HEK293 (cell line): Measurements from ENCODE around the gene ZFP1.

Experiments used
- CTCF ChIA-PET: fragments of 350-600 bp; formaldehyde crosslinking; extraction: SDS; loops from one replicate; lab custom pipeline; 2021; ENCODE audit warnings: antibody characterized with exemption; lab: Yijun Ruan, JAX
- POLR2A ChIA-PET: fragments of 300-600 bp; formaldehyde crosslinking; extraction: SDS; loops from one replicate; lab custom pipeline; 2020; ENCODE audit warnings: antibody characterized with exemption, inconsistent platforms; lab: Yijun Ruan, JAX
- H3K27ac ChIP-seq: fragments of 200-500 bp; sonication (Bioruptor generic); 2 replicates; pipeline ENCODE4 v1.5.1; 2014; ENCODE audit warnings: low read depth, low read length, control low read depth, inconsistent platforms; ENCODE audit errors: extremely low read depth
- H3K36me3 ChIP-seq, 2 experiments: fragments of 200-500 bp in 1 of 2; sonication (Bioruptor generic) in 1 of 2; 1 replicate in 1 of 2; 2 replicates in 1 of 2; pipeline ENCODE4 v1.5.1; 2014 to 2017; ENCODE audit warnings: inconsistent platforms in 2 of 2, low read length in 2 of 2; ENCODE audit not compliant: control insufficient read depth in 2 of 2, insufficient read depth in 1 of 2
- H3K4me1 ChIP-seq: fragments of 200-500 bp; sonication (Bioruptor generic); 2 replicates; pipeline ENCODE4 v1.5.1; 2014; ENCODE audit warnings: mild to moderate bottlenecking, low read length, inconsistent platforms; ENCODE audit not compliant: control insufficient read depth, insufficient read depth
- H3K4me3 ChIP-seq: 2 replicates; pipeline ENCODE4 v1.5.1; 2011; ENCODE audit warnings: low read depth, mild to moderate bottlenecking, control low read depth, low read length, moderate library complexity
- H3K9me3 ChIP-seq: fragments of 200-500 bp; sonication (Bioruptor generic); 2 replicates; pipeline ENCODE4 v1.5.1; 2014; ENCODE audit warnings: low read depth, low read length, inconsistent platforms; ENCODE audit not compliant: control insufficient read depth, insufficient read depth
- KLF7 ChIP-seq: fragments of 450-650 bp; formaldehyde crosslinking; IDR thresholded peaks from 2 replicates; pipeline ENCODE4 v1.5.1; 2016; ENCODE audit warnings: missing biosample characterization, missing genetic modification characterization, borderline replicate concordance
- REPIN1 ChIP-seq: fragments of 450-650 bp; formaldehyde crosslinking; IDR thresholded peaks from 2 replicates; pipeline ENCODE4 v1.5.1; 2017; ENCODE audit warnings: missing biosample characterization, missing genetic modification characterization, low read depth
- SCRT2 ChIP-seq: fragments of 450-650 bp; formaldehyde crosslinking; IDR thresholded peaks from 2 replicates; pipeline ENCODE4 v1.5.1; 2016; ENCODE audit warnings: missing biosample characterization, missing genetic modification characterization
- SP7 ChIP-seq: fragments of 450-650 bp; formaldehyde crosslinking; IDR thresholded peaks from 2 replicates; pipeline ENCODE4 v1.5.1; 2016; ENCODE audit warnings: missing biosample characterization, missing genetic modification characterization
- ZNF548 ChIP-seq: fragments of 450-650 bp; formaldehyde crosslinking; IDR thresholded peaks from 2 replicates; pipeline ENCODE4 v1.5.1; 2016; ENCODE audit warnings: missing biosample characterization, missing genetic modification characterization
- ZNF624 ChIP-seq: fragments of 450-650 bp; formaldehyde crosslinking; IDR thresholded peaks from 2 replicates; pipeline ENCODE4 v1.5.1; 2017; ENCODE audit warnings: missing biosample characterization, missing genetic modification characterization
- ZSCAN30 ChIP-seq: fragments of 450-650 bp; IDR thresholded peaks from 2 replicates; pipeline ENCODE4 v1.5.1; 2018; ENCODE audit warnings: missing biosample characterization, mild to moderate bottlenecking, missing genetic modification characterization, moderate library complexity
- TF ChIP-seq, protein P1 (sequence below): fragments of 450-650 bp; formaldehyde crosslinking; IDR thresholded peaks from 2 replicates; pipeline ENCODE4 v1.5.1; 2016; ENCODE audit warnings: missing biosample characterization, missing genetic modification characterization
- TF ChIP-seq, protein P2 (sequence below): fragments of 450-650 bp; formaldehyde crosslinking; IDR thresholded peaks from 2 replicates; pipeline ENCODE4 v1.5.1; 2016; ENCODE audit warnings: missing biosample characterization, missing genetic modification characterization
- TF ChIP-seq, protein P3 (sequence below): fragments of 450-650 bp; formaldehyde crosslinking; IDR thresholded peaks from 2 replicates; pipeline ENCODE4 v1.5.1; 2016; ENCODE audit warnings: missing biosample characterization, missing genetic modification characterization
- TF ChIP-seq, protein P4 (sequence below): fragments of 450-650 bp; formaldehyde crosslinking; conservative IDR thresholded peaks from 2 replicates; pipeline ENCODE4 v1.5.1; 2016; ENCODE audit warnings: low read depth, missing biosample characterization, missing genetic modification characterization

Gene ZFP1

DNA sequence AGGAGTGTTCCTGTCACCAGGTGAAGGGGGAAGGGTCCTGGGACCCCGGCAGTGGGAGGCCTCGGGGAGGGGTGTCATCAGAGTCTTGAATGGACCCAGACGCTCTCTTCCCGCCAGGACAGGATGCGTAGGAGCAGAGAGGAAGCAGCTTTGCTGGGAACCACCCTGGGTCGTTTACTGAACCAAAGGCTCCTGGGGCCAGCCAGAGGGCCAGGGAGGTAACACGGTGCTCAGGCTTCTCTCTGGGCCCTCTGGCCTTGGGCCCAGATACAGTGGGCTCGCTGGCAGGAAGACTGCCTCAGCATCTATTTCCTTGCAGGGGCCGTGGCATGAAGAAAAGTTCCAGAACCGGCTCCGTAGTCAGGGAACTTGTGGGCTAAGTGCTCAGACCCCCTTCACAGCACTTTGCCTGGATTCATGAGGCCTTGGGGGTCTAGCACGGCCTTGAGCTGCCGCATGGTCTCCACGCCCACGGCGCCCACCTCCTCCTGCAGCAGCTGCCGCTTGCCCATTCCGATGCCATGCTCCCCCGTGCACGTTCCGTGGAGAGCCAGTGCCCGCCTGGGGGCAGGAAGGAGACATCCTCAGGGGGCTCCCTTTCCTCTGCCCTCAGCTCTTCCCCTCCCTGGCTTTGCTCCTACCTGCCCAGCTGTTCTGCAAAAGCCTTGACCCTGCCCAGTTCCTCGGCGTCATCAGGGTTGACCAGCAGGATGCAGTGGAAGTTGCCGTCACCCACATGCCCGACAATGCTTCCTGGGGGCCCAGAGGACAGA is 36.2 kb upstream of the ZFP1 start (continued):
- TF ChIP-seq, protein P1, sequence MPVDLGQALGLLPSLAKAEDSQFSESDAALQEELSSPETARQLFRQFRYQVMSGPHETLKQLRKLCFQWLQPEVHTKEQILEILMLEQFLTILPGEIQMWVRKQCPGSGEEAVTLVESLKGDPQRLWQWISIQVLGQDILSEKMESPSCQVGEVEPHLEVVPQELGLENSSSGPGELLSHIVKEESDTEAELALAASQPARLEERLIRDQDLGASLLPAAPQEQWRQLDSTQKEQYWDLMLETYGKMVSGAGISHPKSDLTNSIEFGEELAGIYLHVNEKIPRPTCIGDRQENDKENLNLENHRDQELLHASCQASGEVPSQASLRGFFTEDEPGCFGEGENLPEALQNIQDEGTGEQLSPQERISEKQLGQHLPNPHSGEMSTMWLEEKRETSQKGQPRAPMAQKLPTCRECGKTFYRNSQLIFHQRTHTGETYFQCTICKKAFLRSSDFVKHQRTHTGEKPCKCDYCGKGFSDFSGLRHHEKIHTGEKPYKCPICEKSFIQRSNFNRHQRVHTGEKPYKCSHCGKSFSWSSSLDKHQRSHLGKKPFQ (tag by site-specific recombination) = no peak
- no peak for TF ChIP-seq ZNF548 (tag by site-specific recombination)
- no peak for TF ChIP-seq REPIN1 (tag by site-specific recombination)

DNA sequence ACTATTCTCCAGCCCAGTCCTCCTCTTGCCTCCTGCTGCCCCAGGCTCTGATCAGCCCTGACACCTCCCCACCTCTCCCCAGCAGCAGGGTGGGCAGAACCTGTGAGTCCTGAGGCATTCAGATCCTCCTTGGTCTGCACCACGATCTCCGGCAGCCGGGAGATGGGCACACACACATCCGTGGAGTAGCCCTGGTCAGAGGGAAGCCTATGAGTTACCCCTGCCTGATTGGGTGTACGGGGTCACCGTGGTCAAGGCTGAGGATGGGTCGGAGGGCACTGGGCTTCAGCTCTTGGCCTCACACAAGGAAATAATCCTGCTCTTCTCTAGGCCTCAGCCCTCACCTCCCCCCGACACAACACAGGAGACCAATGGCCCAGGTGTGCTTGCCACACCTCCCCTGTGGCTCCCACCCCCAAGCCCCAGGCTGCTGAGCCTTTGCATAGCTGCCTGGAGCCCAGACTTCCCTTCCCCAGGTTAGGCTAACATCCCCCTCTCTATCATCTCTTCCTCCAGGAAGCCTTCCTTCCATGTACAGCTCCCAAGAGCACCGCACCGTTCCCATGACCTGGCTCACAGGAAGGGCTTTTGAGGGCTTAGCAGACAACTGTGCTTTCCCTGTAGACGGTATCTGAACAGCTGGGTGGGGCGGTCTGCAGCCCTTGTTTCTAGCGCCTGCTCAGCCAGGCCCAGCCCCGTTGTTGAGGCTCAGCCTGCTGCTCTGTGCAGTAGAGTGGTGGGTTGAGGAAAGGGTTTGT is 35.4 kb upstream of the ZFP1 start:
- TF ChIP-seq ZSCAN30 (tag by site-specific recombination) (no peak), SP7 (tag by site-specific recombination) (no peak)
- TF ChIP-seq, protein P2, sequence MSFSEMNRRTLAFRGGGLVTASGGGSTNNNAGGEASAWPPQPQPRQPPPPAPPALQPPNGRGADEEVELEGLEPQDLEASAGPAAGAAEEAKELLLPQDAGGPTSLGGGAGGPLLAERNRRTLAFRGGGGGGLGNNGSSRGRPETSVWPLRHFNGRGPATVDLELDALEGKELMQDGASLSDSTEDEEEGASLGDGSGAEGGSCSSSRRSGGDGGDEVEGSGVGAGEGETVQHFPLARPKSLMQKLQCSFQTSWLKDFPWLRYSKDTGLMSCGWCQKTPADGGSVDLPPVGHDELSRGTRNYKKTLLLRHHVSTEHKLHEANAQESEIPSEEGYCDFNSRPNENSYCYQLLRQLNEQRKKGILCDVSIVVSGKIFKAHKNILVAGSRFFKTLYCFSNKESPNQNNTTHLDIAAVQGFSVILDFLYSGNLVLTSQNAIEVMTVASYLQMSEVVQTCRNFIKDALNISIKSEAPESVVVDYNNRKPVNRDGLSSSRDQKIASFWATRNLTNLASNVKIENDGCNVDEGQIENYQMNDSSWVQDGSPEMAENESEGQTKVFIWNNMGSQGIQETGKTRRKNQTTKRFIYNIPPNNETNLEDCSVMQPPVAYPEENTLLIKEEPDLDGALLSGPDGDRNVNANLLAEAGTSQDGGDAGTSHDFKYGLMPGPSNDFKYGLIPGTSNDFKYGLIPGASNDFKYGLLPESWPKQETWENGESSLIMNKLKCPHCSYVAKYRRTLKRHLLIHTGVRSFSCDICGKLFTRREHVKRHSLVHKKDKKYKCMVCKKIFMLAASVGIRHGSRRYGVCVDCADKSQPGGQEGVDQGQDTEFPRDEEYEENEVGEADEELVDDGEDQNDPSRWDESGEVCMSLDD = no peak
- H3K27ac ChIP-seq = no peak overlapping the region
- no peaks in the 10 kb centered on the region; the same call in 1 of the 2 replicates for H3K4me1 ChIP-seq
- no peaks in the 10 kb centered on the region for H3K36me3 ChIP-seq
- CTCF ChIA-PET = interaction anchor here (0.6 to 3.3 kb wide), 5 partner anchors 11 to 675 kb away, joined by 3 to 47 read pairs (median 4); partner anchors contain the start of genes WDR59 and ZNRF1
- H3K9me3 ChIP-seq = no peaks in the 10 kb centered on the region
- H3K4me3 ChIP-seq = no peak overlapping the region
- POLR2A ChIA-PET = interaction anchor here (1.9 kb wide), 1 partner anchor 114 kb away, joined by 8 read pairs; the partner anchor contains the start of gene ZNRF1

DNA sequence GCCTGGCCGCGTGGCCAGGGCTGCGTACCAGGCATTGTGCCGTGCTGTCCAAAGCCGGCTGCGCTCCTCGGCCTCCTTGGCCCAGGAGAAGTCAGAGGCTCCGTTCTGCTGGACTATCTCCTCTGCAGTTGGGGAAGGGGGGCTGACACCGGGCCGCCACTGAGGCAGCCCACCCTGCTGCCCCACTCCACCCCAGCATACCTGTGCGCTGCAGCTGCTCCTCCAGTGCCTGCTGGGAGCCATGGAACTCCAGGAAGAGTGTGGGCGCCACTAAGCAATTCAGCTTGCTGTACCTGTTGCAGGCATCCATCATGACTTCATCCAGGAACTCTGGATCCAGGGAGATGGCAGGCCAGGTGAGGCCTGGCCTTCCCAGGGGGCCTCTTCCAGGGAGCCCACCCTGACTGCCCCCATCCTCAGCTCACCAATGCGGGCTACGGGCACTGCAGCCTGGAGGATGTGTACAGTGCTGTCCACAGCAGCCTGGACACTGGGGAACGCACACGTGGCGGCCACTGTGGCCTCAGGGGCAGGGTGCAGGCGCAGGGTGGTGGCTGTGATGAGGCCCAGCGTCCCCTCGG is 34.7 kb upstream of the ZFP1 start:
- no peaks in the 10 kb centered on the region for H3K36me3 ChIP-seq
- H3K27ac ChIP-seq = no peak overlapping the region
- H3K4me1 ChIP-seq = no peaks in the 10 kb centered on the region; the same call in 1 of the 2 replicates
- no peaks in the 10 kb centered on the region for H3K9me3 ChIP-seq
- CTCF ChIA-PET = interaction anchor here (0.6 to 0.9 kb wide), 2 partner anchors 10 to 674 kb away, joined by 4 read pairs; no protein-coding TSS in a partner anchor
- POLR2A ChIA-PET = no interaction called here
- H3K4me3 ChIP-seq = no peak overlapping the region
- TF ChIP-seq KLF7 (tag by site-specific recombination) = no peak
- TF ChIP-seq, protein P3, sequence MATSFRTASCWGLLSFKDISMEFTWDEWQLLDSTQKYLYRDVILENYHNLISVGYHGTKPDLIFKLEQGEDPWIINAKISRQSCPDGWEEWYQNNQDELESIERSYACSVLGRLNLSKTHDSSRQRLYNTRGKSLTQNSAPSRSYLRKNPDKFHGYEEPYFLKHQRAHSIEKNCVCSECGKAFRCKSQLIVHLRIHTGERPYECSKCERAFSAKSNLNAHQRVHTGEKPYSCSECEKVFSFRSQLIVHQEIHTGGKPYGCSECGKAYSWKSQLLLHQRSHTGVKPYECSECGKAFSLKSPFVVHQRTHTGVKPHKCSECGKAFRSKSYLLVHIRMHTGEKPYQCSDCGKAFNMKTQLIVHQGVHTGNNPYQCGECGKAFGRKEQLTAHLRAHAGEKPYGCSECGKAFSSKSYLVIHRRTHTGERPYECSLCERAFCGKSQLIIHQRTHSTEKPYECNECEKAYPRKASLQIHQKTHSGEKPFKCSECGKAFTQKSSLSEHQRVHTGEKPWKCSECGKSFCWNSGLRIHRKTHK (tag by site-specific recombination) = no peak
- TF ChIP-seq ZNF624 = no peak
- peak; percentile 74 for TF ChIP-seq SCRT2 (tag by site-specific recombination)
- TF ChIP-seq, protein P4, sequence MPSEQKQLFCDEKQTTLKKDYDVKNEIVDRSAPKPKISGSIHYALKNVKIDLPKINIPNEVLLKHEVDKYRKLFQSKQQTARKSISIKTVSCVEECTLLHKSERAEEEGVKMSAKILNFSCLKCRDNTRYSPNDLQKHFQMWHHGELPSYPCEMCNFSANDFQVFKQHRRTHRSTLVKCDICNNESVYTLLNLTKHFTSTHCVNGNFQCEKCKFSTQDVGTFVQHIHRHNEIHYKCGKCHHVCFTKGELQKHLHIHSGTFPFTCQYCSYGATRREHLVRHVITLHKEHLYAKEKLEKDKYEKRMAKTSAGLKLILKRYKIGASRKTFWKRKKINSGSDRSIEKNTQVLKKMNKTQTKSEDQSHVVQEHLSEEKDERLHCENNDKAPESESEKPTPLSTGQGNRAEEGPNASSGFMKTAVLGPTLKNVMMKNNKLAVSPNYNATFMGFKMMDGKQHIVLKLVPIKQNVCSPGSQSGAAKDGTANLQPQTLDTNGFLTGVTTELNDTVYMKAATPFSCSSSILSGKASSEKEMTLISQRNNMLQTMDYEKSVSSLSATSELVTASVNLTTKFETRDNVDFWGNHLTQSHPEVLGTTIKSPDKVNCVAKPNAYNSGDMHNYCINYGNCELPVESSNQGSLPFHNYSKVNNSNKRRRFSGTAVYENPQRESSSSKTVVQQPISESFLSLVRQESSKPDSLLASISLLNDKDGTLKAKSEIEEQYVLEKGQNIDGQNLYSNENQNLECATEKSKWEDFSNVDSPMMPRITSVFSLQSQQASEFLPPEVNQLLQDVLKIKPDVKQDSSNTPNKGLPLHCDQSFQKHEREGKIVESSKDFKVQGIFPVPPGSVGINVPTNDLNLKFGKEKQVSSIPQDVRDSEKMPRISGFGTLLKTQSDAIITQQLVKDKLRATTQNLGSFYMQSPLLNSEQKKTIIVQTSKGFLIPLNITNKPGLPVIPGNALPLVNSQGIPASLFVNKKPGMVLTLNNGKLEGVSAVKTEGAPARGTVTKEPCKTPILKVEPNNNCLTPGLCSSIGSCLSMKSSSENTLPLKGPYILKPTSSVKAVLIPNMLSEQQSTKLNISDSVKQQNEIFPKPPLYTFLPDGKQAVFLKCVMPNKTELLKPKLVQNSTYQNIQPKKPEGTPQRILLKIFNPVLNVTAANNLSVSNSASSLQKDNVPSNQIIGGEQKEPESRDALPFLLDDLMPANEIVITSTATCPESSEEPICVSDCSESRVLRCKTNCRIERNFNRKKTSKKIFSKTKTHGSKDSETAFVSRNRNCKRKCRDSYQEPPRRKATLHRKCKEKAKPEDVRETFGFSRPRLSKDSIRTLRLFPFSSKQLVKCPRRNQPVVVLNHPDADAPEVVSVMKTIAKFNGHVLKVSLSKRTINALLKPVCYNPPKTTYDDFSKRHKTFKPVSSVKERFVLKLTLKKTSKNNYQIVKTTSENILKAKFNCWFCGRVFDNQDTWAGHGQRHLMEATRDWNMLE = no peak
